Neural progenitor cell (in vitro differentiated cells): ENCODE results near the gene CCNA2.

ENCODE experiments used
- EZH2 ChIP-seq: fragments of 200-600 bp; sonication (generic); IDR thresholded peaks from 2 replicates; pipeline ENCODE4 v1.6.1; 2017; ENCODE audit warnings: antibody characterized with exemption, mild to moderate bottlenecking, moderate library complexity
- EZH2phosphoT487 ChIP-seq: fragments of 200-600 bp; sonication (generic); IDR thresholded peaks from 2 replicates; pipeline ENCODE4 v1.6.1; 2017; ENCODE audit warnings: antibody characterized with exemption
- TF ChIP-seq, protein P1 (sequence below): fragments of 200-600 bp; sonication (generic); IDR thresholded peaks from 2 replicates; pipeline ENCODE4 v1.5.1; 2017; ENCODE audit warnings: antibody characterized with exemption, mild to moderate bottlenecking

DNA sequence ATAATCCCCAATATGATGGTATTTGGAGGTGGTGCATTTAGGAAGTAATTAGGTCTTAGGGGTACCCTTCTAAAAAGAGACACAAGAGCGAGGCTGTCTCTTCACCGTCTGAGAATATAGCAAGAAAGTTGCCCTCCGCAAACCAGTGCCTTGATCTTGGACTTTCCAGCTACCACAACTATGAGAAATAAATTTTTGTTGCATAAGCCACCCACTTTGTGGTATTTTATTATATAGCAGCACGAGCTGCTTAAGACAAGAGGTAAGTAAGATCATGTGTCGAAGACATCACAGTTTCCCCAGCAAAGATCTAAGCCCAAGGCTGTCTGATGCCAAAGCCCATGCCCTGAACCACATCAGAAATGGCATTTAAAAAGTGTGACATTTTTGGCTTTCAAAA, 32.2 kb downstream of the CCNA2 start:
- TF ChIP-seq, protein P1, sequence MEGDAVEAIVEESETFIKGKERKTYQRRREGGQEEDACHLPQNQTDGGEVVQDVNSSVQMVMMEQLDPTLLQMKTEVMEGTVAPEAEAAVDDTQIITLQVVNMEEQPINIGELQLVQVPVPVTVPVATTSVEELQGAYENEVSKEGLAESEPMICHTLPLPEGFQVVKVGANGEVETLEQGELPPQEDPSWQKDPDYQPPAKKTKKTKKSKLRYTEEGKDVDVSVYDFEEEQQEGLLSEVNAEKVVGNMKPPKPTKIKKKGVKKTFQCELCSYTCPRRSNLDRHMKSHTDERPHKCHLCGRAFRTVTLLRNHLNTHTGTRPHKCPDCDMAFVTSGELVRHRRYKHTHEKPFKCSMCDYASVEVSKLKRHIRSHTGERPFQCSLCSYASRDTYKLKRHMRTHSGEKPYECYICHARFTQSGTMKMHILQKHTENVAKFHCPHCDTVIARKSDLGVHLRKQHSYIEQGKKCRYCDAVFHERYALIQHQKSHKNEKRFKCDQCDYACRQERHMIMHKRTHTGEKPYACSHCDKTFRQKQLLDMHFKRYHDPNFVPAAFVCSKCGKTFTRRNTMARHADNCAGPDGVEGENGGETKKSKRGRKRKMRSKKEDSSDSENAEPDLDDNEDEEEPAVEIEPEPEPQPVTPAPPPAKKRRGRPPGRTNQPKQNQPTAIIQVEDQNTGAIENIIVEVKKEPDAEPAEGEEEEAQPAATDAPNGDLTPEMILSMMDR: no peak
- no peak for TF ChIP-seq EZH2
- no peak for TF ChIP-seq EZH2phosphoT487
